ENCODE data around the gene CRAMP1. TPM values are rescaled to one million over a fixed set of nuclear protein-coding genes. Genes with fewer than 3 reads are reported as not detected.

CRAMP1 gene
- total RNA-seq, 1 donor from 2014 or later = 18.0 TPM

- no peaks in the 10 kb centered on the region for H3K27me3 Mint-ChIP-seq (ENCODE audit: low read depth, unreplicated experiment)
- DNase-seq (ENCODE audit: low read depth) = no peak
- no peak for TF ChIP-seq EZH2 (IDR thresholded peaks at IDR 0.05; ENCODE audit: insufficient read depth, low read length)
- TF ChIP-seq CTCF (IDR thresholded peaks at IDR 0.05; ENCODE audit: insufficient read depth, low read depth, low read length) = no peak
- Histone ChIP-seq H3K27me3 (ENCODE audit: insufficient read depth, low read length) (no peaks in the 10 kb centered on the region), H3K9me3 (ENCODE audit: insufficient read depth, low read depth, low read length) (no peaks in the 10 kb centered on the region), H3K9ac (ENCODE audit: low read length) (no peak overlapping the region), H3K4me1 (ENCODE audit: insufficient read depth, low read length) (peaks cover under 1% of the 10 kb centered on the region), H2AFZ (ENCODE audit: low read depth, low read length) (no peak overlapping the region), H4K20me1 (ENCODE audit: insufficient read depth, low read length) (peaks cover 32% of the 10 kb centered on the region), H3K27ac (ENCODE audit: low read depth, low read length) (no peak overlapping the region), H3K36me3 (ENCODE audit: insufficient read depth, low read length) (peaks cover 8% of the 10 kb centered on the region), H3K79me2 (ENCODE audit: insufficient read depth, low read length) (peaks cover 10% of the 10 kb centered on the region), H3K4me3 (ENCODE audit: insufficient read depth, low read depth, low read length) (no peak overlapping the region), H3K4me2 (ENCODE audit: low read length) (no peak overlapping the region)
- H3K4me1 Mint-ChIP-seq (ENCODE audit: low read depth, unreplicated experiment) = peaks cover 4% of the 10 kb centered on the region
- no peak for FAIRE-seq
- H3K9me3 Mint-ChIP-seq (ENCODE audit: unreplicated experiment) = peaks cover 2% of the 10 kb centered on the region
- H3K4me3 Mint-ChIP-seq (ENCODE audit: unreplicated experiment) = no peak overlapping the region
- no peak overlapping the region for H3K27ac Mint-ChIP-seq (ENCODE audit: unreplicated experiment)
- peaks cover 27% of the 10 kb centered on the region for H3K36me3 Mint-ChIP-seq (ENCODE audit: low read depth, unreplicated experiment)
Observed at GRCh38 chr16:1651094-1651973, 39.2 kb downstream of the CRAMP1 start.

GRCh38 chr16:1651974-1652312 is 39.8 kb downstream of the CRAMP1 start:
- no peak for FAIRE-seq
- Mint-ChIP-seq H3K27ac (ENCODE audit: unreplicated experiment) (no peak overlapping the region), H3K4me1 (ENCODE audit: low read depth, unreplicated experiment) (no peaks in the 10 kb centered on the region), H3K4me3 (ENCODE audit: unreplicated experiment) (no peak overlapping the region), H3K27me3 (ENCODE audit: low read depth, unreplicated experiment) (no peaks in the 10 kb centered on the region), H3K36me3 (ENCODE audit: low read depth, unreplicated experiment) (peaks cover 27% of the 10 kb centered on the region), H3K9me3 (ENCODE audit: unreplicated experiment) (peaks cover 2% of the 10 kb centered on the region)
- Histone ChIP-seq H4K20me1 (ENCODE audit: insufficient read depth, low read length) (peaks cover 26% of the 10 kb centered on the region), H3K36me3 (ENCODE audit: insufficient read depth, low read length) (peaks cover 8% of the 10 kb centered on the region), H3K9ac (ENCODE audit: low read length) (no peak overlapping the region), H3K4me2 (ENCODE audit: low read length) (no peak overlapping the region), H3K4me1 (ENCODE audit: insufficient read depth, low read length) (no peaks in the 10 kb centered on the region), H3K9me3 (ENCODE audit: insufficient read depth, low read depth, low read length) (no peaks in the 10 kb centered on the region), H3K79me2 (ENCODE audit: insufficient read depth, low read length) (peaks cover 5% of the 10 kb centered on the region), H3K27me3 (ENCODE audit: insufficient read depth, low read length) (no peaks in the 10 kb centered on the region), H3K4me3 (ENCODE audit: insufficient read depth, low read depth, low read length) (no peak overlapping the region), H2AFZ (ENCODE audit: low read depth, low read length) (no peak overlapping the region), H3K27ac (ENCODE audit: low read depth, low read length) (no peak overlapping the region)
- DNase-seq (ENCODE audit: low read depth) = no peak
- TF ChIP-seq CTCF (IDR thresholded peaks at IDR 0.05; ENCODE audit: insufficient read depth, low read depth, low read length) = no peak
- no peak for TF ChIP-seq EZH2 (IDR thresholded peaks at IDR 0.05; ENCODE audit: insufficient read depth, low read length)

GRCh38 chr16:1653023-1653422 is 40.9 kb downstream of the CRAMP1 start:
- Histone ChIP-seq H3K9ac (ENCODE audit: low read length) (no peak overlapping the region), H3K27me3 (ENCODE audit: insufficient read depth, low read length) (no peaks in the 10 kb centered on the region), H2AFZ (ENCODE audit: low read depth, low read length) (no peak overlapping the region), H3K4me2 (ENCODE audit: low read length) (no peak overlapping the region), H3K27ac (ENCODE audit: low read depth, low read length) (no peak overlapping the region), H3K4me3 (ENCODE audit: insufficient read depth, low read depth, low read length) (no peak overlapping the region), H3K36me3 (ENCODE audit: insufficient read depth, low read length) (peaks cover 8% of the 10 kb centered on the region), H3K79me2 (ENCODE audit: insufficient read depth, low read length) (peaks cover 7% of the 10 kb centered on the region), H4K20me1 (ENCODE audit: insufficient read depth, low read length) (peaks cover 27% of the 10 kb centered on the region), H3K9me3 (ENCODE audit: insufficient read depth, low read depth, low read length) (no peaks in the 10 kb centered on the region), H3K4me1 (ENCODE audit: insufficient read depth, low read length) (no peaks in the 10 kb centered on the region)
- DNase-seq (ENCODE audit: low read depth) (no peak), FAIRE-seq (no peak)
- Mint-ChIP-seq H3K27ac (ENCODE audit: unreplicated experiment) (peak overlapping the region; percentile 18), H3K9me3 (ENCODE audit: unreplicated experiment) (peaks cover 2% of the 10 kb centered on the region), H3K27me3 (ENCODE audit: low read depth, unreplicated experiment) (no peaks in the 10 kb centered on the region), H3K4me3 (ENCODE audit: unreplicated experiment) (no peak overlapping the region), H3K4me1 (ENCODE audit: low read depth, unreplicated experiment) (no peaks in the 10 kb centered on the region), H3K36me3 (ENCODE audit: low read depth, unreplicated experiment) (peaks cover 27% of the 10 kb centered on the region)
- no peak for TF ChIP-seq CTCF (IDR thresholded peaks at IDR 0.05; ENCODE audit: insufficient read depth, low read depth, low read length)
- TF ChIP-seq EZH2 (IDR thresholded peaks at IDR 0.05; ENCODE audit: insufficient read depth, low read length) = no peak
